Measurements from ENCODE around the gene ODAD3. TPM values are rescaled to one million over a fixed set of nuclear protein-coding genes. Genes with fewer than 3 reads are reported as not detected.

The ODAD3 gene
- total RNA-seq, 1 donor = 0.45 TPM

Small RNA genes within 50 kb of the gene (small RNA-seq; reads per million reads assigned to genes)
- gene RF00019 = not detected

Other genes starting within 250 kb of the ODAD3 start
- gene KANK2, start 237.6 kb downstream of the ODAD3 start, total RNA-seq (ENCODE audit: low replicate concordance) = 398 and 590 TPM in 2 replicates
- gene ANGPTL8, start 195.5 kb downstream of the ODAD3 start, total RNA-seq (ENCODE audit: low replicate concordance) = not detected in 2 replicates
- gene DOCK6, start 172.6 kb downstream of the ODAD3 start, total RNA-seq (ENCODE audit: low replicate concordance) = 13.6 and 19.7 TPM in 2 replicates
- not detected in 2 replicates for gene TSPAN16, start 139.0 kb downstream of the ODAD3 start, total RNA-seq (ENCODE audit: low replicate concordance)
- gene RAB3D, start 95.5 kb downstream of the ODAD3 start, total RNA-seq (ENCODE audit: low replicate concordance) = 9.4 and 16.3 TPM in 2 replicates
- 56.8 and 79.6 TPM in 2 replicates for gene TMEM205, start 88.9 kb downstream of the ODAD3 start, total RNA-seq (ENCODE audit: low replicate concordance)
- 12.2 and 13.2 TPM in 2 replicates for gene CCDC159, start 88.6 kb downstream of the ODAD3 start, total RNA-seq (ENCODE audit: low replicate concordance)
- 9.4 and 14.3 TPM in 2 replicates for gene PLPPR2, start 79.7 kb downstream of the ODAD3 start, total RNA-seq (ENCODE audit: low replicate concordance)
- gene SWSAP1, start 60.5 kb downstream of the ODAD3 start, total RNA-seq (ENCODE audit: low replicate concordance) = 0.41 and 0.45 TPM in 2 replicates
- gene EPOR, start 50.8 kb downstream of the ODAD3 start, total RNA-seq (ENCODE audit: low replicate concordance) = 8.3 and 11.4 TPM in 2 replicates
- gene RGL3, start 15.8 kb downstream of the ODAD3 start, total RNA-seq (ENCODE audit: low replicate concordance) = 0.41 and 2.3 TPM in 2 replicates
- gene PRKCSH, start 514 bp upstream of the ODAD3 start, total RNA-seq (ENCODE audit: low replicate concordance) = 113 and 115 TPM in 2 replicates
- 0.45 TPM in 1 of 2 replicates, not detected in the other for gene ELAVL3, start 45.9 kb upstream of the ODAD3 start, total RNA-seq (ENCODE audit: low replicate concordance)
- gene ZNF653, start 70.7 kb upstream of the ODAD3 start, total RNA-seq (ENCODE audit: low replicate concordance) = 3.2 and 5.9 TPM in 2 replicates
- 26.3 and 35.5 TPM in 2 replicates for gene ECSIT, start 94.0 kb upstream of the ODAD3 start, total RNA-seq (ENCODE audit: low replicate concordance)
- 2.2 and 4.2 TPM in 2 replicates for gene CNN1, start 103.7 kb upstream of the ODAD3 start, total RNA-seq (ENCODE audit: low replicate concordance)
- 17.9 and 33.5 TPM in 2 replicates for gene ELOF1, start 124.1 kb upstream of the ODAD3 start, total RNA-seq (ENCODE audit: low replicate concordance)
- 0.09 and 1.4 TPM in 2 replicates for gene ACP5, start 142.5 kb upstream of the ODAD3 start, total RNA-seq (ENCODE audit: low replicate concordance)
- 11.7 and 17.3 TPM in 2 replicates for gene ZNF627, start 162.4 kb upstream of the ODAD3 start, total RNA-seq (ENCODE audit: low replicate concordance)